DMS153 treated with DMSO at 0.1 percent for 48 hours (cell line): ENCODE data around the gene FAM114A1.
A peak's percentile ranks its signal among the peaks of the same experiment; 100 is the strongest.

Experiments used
- DNase-seq: peaks from one replicate; lab custom pipeline; 2025; ENCODE audit not compliant: unreplicated experiment; lab: John Stamatoyannopoulos, UW

Gene FAM114A1

GRCh38 chr4:38857354-38858096 is 10.1 kb upstream of the FAM114A1 start:
- no peak for DNase-seq

- DNase-seq = no peak
These were observed 9.5 kb upstream of the FAM114A1 start for GRCh38 chr4:38858097-38858420.

- no peak for DNase-seq
These were observed 8.1 kb upstream of the FAM114A1 start for GRCh38 chr4:38859501-38859900.

- no peak for DNase-seq
These were observed 6.7 kb upstream of the FAM114A1 start for GRCh38 chr4:38860788-38861424.

GRCh38 chr4:38861791-38862190 is 5.8 kb upstream of the FAM114A1 start:
- no peak for DNase-seq

- DNase-seq = no peak
These were observed 2.2 kb upstream of the FAM114A1 start for GRCh38 chr4:38865445-38865844.

- DNase-seq = no peak
These were observed 581 bp upstream of the FAM114A1 start for GRCh38 chr4:38866973-38867477.

GRCh38 chr4:38868059-38868960 is 704 bp downstream of the FAM114A1 start:
- no peak for DNase-seq

- no peak for DNase-seq
These were observed 1.9 kb downstream of the FAM114A1 start for GRCh38 chr4:38869511-38869910.

GRCh38 chr4:38870098-38870808 is 2.6 kb downstream of the FAM114A1 start:
- DNase-seq = no peak

- DNase-seq = no peak
These were observed 4.0 kb downstream of the FAM114A1 start for GRCh38 chr4:38871593-38871992.

- DNase-seq = peak; percentile 18
These were observed 5.0 kb downstream of the FAM114A1 start for GRCh38 chr4:38872620-38873019.

- no peak for DNase-seq
These were observed 5.8 kb downstream of the FAM114A1 start for GRCh38 chr4:38873290-38873944.

GRCh38 chr4:38876636-38877035 is 9.0 kb downstream of the FAM114A1 start:
- no peak for DNase-seq

GRCh38 chr4:38884254-38884653 is 16.6 kb downstream of the FAM114A1 start:
- DNase-seq = no peak

- DNase-seq = no peak
These were observed 21.5 kb downstream of the FAM114A1 start for GRCh38 chr4:38889143-38889542.

- no peak for DNase-seq
These were observed 23.7 kb downstream of the FAM114A1 start for GRCh38 chr4:38891051-38891983.

- DNase-seq = no peak
These were observed 26.8 kb downstream of the FAM114A1 start for GRCh38 chr4:38894322-38894982.

GRCh38 chr4:38896940-38897339 is 29.3 kb downstream of the FAM114A1 start:
- no peak for DNase-seq
